GM19463 (cell line): Measurements from ENCODE around the gene PLLP.

Source experiments
- ATAC-seq: cut with Tn5 transposase; IDR thresholded peaks from one replicate; pipeline ENCODE4 v1.9.1; 2021; ENCODE audit warnings: mild to moderate bottlenecking, moderate library complexity; ENCODE audit not compliant: unreplicated experiment

Gene PLLP

DNA sequence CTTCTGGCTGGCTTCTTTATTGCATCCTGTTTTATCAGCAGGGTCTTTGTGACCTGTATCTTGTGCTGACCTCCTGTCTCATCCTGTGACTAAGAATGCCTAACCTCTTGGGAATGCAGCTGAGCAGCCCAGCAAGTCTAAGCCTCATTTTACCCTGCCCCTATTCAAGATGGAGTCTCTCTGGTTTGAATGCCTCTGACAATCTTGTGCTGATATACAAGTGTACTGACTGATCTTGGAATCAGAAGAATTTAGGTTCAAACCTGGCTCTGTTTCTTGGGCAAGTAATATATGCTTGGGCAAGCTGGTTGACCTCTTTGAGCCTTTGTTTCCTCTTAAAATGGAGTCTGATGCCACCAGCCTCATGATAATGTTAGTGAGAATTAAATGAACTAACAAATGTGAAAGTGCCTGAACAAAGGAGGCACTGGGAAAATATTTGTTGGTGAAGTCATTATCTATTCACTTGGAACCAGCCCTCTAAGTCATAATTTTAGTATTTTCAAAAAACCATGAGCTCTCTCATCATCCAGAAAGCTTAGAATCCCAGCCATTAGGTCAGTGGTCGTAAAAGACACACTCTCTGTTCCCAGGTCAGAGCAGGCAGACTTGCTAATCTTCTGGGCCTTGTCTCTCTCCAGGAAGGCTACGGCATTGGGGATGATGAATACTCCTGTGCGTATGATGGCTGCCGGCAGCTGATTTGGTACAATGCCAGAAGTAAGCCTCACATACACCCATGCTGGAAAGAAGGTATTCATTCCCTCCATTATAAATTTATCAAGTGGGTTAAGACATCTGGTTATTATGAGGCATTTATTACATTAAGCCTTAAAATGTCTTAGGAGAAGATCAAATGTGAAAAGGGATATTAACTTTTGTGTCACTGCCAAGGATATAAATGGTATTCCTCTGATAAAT lies 57.5 kb downstream of the PLLP start:
- no peak for ATAC-seq

DNA sequence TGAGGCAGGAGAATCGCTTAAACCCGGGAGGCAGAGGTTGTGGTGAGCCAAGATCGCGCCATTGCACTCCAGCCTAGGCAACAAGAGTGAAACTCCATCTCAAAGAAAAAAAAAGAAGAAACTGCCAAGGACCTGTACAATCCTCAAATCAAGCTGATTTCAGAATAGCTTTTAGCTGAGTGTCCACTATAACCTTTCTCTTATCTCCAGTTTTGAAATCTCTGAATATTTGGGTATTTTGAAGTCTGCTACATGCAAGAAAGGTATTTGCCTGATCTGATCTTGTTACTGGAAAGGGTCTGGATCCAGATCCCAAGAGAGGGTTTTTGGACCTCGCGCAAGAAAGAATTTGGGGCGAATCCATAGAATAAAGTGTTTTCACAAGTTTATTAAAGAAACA lies 58.5 kb downstream of the PLLP start:
- no peak for ATAC-seq

DNA sequence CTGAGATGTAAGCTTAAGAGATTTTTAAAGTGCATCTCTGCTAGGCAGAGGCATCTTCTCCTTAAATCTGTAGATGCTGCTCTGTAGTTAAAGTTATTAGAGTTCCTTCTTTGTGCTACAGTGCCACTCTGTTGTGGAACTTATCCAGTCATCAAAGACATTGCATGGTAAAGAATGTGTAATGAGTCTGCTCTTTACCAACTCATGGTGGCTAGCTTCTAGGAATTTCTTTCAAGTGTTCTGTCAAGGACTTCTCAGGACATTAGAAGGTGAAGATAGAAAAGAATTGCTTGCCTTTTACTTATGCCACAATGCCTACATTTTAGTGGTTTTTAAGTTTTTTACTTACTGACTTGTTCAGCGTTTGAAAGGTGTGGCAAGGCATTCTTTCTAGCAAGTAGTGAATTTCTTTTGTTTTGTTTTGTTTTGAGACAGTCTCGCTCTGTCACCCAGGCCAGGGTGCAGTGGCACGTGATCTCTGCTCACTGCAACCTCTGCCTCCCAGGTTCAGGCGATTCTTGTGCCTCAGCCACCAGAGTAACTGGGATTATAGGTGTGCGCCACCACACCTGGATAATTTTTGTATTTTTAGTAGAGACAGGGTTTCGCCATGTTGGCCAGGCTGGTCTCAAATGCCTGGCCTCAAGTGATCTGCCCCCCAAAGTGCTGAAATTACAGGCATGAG lies 59.7 kb downstream of the PLLP start:
- no peak for ATAC-seq

DNA sequence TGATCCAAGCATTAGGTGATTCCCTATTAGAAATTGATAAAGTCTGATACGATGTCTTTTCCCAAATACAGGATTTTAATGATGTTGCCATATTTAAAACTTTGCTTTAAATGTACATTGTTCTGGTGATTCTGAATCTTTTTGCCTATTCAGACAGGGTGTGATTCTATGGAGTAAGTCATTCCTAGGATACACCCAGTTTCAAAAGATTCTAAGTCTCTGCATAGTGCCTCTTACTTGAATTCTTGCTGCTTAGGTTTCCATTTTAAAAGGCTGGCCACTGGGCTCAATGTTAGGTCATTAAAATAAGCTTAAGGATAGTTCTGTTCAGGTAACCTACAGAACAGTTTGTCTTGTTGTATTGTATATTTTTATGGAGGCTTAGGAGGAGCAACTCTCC lies 61.4 kb downstream of the PLLP start:
- no peak for ATAC-seq

DNA sequence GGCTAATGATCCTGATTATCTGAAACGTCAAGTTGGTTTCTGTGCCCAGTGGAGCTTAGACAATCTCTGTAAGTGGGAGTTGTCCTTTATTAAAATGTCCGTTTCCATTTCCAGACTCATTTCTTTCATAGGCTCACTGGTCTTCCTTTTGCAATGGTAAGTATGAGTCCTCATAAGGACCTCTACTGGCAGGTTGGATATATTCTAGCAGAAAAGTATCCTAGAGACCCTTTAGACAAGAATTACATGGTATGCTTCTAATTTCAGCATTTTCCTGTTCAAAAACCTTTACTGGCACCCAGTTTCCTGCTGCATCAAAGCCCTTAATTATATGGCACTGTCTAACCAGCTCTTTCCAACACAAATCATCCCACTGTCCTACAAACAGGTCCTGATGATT lies 67.5 kb downstream of the PLLP start:
- no peak for ATAC-seq

DNA sequence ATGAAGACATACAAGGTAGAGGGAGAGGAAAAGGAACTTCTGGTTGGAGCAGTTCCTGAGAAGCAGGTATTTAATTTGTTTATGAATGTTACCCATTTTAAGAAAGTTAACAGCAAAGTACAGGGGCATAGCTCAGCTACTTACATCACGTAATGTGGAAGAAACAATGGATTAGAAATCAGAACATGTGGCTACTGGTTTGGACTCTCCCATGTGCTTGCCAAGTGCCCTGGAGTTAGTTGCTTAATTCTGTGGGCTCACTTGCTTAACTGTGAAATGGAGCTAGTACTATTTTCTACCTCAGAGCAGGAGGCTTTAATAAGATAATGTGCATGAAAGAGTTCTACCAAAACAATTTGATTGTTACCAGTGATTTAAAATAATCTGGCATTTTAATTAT lies 71.0 kb downstream of the PLLP start:
- ATAC-seq, result no peak

DNA sequence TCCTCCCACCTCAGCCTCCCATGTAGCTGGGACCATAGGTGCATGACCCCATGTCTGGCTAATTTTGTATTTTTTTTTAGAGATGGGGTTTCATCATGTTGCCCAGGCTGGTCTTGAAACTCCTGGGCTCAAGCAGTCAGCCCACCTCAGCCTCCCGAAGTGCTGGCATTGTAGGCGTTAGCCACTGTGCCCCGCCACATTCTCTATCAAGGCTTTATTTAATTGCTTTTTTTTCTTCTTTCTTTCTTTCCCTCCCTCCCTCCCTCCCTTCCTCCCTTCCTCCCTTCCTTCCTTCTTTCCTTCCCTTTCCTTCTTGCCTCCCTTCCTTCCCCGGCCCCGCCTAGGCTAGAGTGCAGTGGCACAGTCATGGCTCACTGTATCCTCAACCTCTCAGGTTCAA lies 74.7 kb downstream of the PLLP start:
- ATAC-seq, result no peak

DNA sequence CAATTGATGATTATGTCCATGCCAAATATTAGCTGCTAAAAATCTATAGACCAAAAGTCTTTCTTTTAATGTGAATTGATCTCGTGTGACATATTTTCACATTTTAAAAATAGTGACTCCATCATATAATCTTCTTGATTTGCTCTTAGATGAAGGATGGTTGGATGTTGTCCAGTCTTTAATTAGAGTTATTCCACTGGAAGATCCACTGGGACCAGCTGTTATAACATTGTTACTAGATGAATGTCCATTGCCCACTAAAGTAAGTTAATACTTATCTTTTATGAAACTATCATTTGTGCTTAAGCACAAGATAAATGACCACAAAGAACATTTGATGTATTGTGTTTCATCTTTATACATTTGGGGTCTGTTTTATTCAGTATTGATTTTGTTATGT lies 75.5 kb downstream of the PLLP start:
- no peak for ATAC-seq
